KBM-7 (cell line): ENCODE results near the gene CDC34.

Experiments
- DNase-seq: peaks from one replicate; pipeline ENCODE4 v3.0.0-alpha.2; 2015
- in situ Hi-C: fragments of 300-500 bp; cut with MboI; formaldehyde crosslinking; loops from 2 replicates; pipeline ENCODE4 v1.14.3; 2020; ENCODE audit warnings: low sequenced_read_pairs, low pct_unique_long_range_greater_than_20kb, mixed read lengths

Gene CDC34

GRCh38 chr19:496986-497385 is 34.6 kb upstream of the CDC34 start:
- no peak for DNase-seq
- in situ Hi-C loops = no loop called here

DNA sequence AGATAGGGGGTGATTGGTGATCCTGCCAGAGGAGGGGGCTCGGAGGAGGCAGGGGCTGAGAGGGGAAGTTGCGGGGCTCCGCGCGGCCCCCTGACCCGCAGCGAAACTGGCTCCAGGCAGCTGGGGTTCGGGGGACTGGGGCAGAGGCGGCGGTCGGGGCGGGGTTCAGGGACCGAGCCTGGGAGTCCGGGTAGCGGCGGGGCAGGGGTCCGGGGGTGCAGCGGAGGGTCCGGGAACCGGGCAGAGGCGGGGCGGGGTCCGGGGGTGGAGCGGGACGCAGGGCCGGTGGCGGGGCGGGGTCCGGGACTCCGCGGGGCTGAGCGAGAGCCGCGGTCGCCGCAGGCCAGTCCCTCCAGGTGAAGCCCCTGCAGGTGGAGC is 34.1 kb upstream of the CDC34 start:
- in situ Hi-C loops = no loop called here
- no peak for DNase-seq

- in situ Hi-C loops = no loop called here
- DNase-seq = no peak
Measured at GRCh38 chr19:497869-498510, 33.6 kb upstream of the CDC34 start.

DNA sequence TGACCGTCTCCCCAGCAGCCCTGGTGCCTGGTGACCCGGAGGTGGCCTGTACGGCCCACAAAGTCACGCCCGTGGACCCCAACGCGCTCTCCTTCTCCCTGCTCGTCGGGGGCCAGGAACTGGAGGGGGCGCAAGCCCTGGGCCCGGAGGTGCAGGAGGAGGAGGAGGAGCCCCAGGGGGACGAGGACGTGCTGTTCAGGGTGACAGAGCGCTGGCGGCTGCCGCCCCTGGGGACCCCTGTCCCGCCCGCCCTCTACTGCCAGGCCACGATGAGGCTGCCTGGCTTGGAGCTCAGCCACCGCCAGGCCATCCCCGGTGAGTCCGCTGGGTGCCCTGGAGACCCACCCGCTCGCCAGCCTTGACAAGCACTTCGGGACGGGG is 33.1 kb upstream of the CDC34 start:
- no peak for DNase-seq
- in situ Hi-C loops = no loop called here

DNA sequence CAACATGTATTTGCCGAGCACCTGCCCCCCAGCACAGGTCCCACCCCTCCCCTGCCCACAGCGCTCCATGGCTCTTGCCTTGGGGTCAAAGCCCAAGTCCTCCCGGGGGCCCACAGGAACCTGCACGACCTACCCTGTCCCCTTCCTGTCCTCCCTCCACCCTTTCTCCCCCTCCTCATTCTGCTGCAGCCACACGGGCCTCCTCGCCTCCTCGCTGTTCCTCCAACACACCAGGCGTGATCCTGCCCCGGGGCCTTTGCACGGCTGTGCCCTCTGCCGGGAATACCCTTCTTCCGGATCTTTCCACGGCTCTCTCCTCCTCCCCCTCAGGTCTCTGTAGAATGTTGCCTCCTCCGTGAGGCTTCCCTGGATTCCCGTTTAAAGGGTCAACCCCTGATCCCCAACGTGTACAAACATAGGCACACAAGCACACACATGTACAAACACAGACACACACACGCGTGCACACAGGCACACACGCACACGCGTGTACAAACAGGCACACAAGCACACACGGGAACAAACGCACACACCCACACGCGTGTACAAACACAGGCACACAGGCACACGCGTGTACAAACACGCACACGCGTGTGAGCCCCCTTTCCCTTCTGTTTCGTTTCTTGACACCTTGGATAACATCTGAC is 32.5 kb upstream of the CDC34 start:
- in situ Hi-C loops = no loop called here
- DNase-seq = no peak

- no peak for DNase-seq
- in situ Hi-C loops = no loop called here
Measured at GRCh38 chr19:501646-502045, 29.9 kb upstream of the CDC34 start.

DNA sequence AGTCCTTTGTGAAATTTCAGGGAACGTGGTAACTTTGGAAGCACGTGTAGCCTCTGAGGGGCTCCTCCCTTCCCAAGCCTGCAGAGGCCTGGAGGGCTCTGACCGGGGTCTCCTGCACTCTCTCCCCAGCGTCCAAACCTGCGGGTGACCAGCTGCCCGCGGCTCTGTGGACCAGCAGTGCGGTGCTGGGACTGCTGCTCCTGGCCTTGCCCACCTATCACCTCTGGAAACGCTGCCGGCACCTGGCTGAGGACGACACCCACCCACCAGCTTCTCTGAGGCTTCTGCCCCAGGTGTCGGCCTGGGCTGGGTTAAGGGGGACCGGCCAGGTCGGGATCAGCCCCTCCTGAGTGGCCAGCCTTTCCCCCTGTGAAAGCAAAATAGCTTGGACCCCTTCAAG is 26.9 kb upstream of the CDC34 start:
- in situ Hi-C loops = no loop called here
- no peak for DNase-seq

DNA sequence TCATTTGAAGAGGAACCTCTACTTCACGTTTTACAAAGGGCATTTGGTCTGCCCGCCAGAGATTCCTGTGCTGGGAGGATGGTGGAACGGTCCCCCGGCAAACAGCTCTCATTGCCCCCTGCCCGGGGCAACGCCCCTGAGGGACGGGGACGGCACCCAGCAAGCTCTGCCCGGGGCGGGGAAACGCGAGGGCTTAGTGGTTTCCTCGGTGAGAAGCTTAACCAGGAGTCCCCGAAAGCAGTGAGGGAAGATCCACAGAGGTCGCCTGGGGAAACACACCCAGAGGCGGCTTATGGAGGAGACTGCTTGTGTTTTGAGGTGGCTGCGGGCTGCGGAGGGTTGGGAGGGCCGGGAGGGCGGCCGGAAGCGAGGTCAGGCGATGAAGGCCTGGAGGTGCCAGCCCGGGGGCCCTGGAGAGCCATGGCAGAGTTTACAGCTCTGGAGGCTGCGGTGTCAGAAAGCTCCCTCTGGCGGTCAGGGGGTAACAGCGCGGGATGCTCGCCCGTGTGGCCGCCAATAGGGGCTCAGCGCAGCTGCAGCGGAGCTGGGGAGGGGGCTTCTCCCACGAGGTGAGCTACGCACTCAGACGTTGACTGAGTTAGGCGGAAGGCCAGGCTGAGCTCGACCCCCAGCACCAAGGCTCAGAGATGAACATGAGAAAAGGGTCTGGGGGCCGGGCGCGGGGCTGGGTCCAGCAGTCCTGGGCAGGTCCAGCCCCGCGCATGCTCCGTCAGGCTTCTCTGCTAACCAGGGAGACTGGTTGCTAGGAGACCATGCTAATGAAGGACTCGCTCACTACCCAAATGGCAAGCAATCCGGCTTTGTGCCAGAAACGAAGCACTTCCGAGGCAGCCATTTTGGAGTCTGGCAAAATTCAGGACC is 24.9 kb upstream of the CDC34 start:
- in situ Hi-C loops = no loop called here
- DNase-seq = peak; percentile 97

DNA sequence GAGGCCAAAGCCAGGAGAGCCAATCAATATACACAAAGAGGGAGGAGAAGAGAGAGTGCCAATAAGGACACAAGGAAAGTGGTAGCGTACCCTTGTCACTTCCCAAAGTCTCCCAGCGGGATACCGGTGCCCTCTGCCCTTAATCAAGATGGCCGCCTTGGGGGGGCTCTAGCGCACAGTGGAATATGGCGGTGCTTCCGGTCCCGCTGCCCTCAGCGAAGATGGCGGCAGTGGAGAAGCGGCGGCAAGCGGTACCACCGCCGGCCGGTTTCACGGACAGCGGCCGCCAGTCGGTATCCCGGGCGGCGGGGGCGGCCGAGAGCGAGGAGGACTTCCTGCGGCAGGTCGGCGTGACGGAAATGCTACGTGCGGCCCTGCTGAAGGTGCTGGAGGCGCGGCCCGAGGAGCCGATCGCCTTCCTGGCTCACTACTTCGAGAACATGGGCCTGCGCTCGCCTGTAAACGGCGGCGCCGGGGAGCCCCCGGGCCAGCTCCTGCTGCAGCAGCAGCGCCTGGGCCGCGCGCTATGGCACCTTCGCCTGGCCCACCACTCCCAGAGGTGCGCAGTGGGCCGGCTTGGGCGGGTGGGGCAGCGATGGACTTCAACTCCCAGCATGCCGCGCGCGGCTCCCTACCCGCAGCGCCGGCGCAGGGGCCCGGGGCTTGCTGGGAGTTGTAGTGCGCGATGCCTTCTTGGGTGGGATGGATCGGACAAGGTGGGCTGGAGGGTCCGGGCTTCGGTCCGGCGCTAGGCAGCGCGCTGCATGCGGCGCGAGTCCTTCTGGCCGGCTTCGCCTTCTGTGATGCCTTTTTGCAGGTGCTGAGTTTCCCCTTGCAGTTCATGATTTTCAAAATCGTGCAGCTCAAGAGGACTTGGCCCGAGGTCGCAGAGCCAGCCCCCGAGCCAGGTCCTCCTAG is 24.0 kb upstream of the CDC34 start, which contains the start of gene TPGS1:
Gene TPGS1 (plus strand): TSS at position 212 of the 918 bp plus-strand sequence. CDS start 10 bp downstream, at position 222.
- in situ Hi-C loops = no loop called here
- peak; percentile 99 for DNase-seq

DNA sequence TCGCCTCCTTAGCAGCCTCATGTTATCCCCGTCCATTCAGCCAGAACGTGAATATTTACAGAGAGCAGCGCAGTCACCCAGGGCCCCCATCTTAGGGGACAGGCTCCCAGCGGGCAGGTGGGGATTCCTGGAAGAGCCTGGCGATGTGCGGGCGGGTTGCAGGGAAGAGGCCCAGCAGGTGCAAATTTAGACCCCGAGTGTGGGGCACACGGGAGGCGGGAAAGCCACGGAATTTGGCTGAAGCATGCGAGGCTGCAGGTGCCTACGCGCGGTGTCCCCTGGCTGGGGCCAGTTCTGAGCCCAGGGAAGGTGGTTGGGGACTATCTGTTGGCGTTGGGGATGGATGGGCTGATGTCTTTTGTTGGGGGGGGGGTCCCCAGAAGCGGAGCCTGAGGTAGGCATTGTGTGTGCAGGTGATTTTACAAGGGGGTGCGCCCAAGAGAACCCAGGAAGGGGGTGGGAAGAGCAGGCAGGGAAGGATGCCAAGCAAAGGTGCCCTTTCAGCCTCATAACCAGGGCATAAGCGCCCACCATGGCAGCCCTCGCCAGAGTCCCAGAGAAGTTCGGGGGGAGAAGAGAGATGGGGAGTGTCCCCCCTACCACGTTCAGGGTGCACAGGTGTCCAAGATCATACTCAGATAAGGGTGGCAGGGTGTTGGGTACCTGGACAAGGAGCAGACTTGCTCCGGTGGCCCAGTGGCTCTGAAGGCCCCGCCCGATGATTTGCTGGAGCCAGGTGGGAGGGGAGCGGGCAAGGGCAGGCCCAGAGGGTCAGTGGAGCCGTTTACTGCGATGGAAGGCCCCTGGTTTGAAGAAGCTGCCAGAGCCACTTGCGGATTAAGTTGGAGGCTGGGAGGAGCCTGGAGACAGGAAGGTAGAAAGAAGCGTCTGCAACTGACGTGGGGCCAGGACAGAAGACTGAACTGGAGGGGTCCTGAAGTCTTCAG is 23.1 kb upstream of the CDC34 start:
- in situ Hi-C loops = no loop called here
- no peak for DNase-seq

GRCh38 chr19:510606-511100 is 20.9 kb upstream of the CDC34 start:
- DNase-seq = peak; percentile 98
- in situ Hi-C loops = no loop called here

DNA sequence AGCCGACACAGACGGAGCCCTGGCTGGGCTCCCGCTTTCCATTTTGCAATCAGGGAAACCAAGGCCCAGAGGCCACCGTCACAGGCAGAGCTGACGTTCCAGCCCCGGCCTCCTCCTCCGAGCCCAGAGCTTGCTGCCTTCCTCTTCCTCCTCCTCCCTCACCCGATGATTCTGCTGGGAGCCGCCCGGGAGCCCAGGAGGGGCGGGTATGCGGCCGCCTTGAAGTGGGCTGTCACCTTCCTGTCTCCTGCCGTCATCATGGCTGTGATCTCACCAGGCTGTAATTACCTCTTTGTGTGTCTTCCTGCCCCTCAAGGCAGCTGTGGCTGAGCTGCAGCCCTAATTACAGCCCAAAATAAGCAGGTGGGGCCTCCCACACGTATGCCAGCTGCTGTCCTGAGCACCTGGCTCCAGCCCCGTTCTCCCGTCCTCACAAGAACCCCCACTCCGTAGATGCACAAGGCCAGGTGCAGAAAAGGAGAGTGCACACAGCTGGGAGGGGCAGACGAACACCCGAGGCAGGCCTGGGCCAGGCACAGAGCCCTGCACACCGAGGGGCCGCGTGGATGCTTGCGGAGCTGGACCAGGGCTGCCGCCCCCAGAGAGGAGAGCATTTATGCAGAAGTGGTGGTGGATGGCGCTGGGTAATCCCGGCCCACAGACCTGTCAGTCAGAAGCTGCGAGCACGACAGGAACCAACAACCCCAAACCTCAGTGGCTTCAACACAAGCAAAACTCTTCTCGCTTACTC is 20.3 kb upstream of the CDC34 start:
- in situ Hi-C loops = no loop called here
- DNase-seq = peak; percentile 90

DNA sequence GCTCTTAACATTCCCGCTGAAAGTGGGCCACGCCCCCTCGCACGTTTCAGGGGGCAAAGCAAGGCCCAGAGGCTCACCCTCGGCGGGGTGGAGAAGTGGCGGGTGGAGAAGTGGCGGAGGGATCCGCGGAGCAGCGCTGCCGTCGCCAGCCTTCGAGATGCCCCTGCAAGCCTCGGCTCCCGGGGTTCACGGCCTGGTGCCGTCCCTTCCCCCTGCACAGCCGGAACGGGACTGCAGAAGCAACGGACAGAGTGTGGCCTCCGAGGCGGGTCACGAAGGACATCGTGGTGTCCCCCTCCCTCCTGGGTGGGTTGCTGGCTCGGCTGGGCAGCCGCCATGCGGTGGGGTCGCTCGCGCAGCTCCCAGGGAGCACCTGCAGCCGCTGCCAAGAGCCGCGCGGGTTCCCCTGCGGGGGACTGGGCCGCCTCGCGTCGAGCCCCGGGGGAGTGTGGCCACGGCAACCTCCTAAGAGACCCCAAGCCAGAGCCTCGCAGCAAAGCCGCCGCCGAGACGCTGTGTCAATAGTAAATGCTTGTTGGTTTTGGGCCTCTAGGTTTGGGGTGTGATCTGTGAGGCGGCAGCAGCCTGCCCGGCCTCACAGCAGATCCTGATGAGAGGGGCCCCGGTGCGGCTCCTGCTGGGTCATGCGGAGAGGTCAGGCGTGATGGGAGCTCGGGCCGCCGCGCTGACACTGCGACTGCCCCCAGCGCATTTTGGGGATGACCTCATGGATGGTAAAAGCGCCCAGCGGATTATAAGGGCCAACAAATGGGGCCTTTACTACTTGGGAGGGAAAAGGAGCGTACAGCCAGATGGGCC is 18.8 kb upstream of the CDC34 start:
- in situ Hi-C loops = no loop called here
- DNase-seq = no peak

DNA sequence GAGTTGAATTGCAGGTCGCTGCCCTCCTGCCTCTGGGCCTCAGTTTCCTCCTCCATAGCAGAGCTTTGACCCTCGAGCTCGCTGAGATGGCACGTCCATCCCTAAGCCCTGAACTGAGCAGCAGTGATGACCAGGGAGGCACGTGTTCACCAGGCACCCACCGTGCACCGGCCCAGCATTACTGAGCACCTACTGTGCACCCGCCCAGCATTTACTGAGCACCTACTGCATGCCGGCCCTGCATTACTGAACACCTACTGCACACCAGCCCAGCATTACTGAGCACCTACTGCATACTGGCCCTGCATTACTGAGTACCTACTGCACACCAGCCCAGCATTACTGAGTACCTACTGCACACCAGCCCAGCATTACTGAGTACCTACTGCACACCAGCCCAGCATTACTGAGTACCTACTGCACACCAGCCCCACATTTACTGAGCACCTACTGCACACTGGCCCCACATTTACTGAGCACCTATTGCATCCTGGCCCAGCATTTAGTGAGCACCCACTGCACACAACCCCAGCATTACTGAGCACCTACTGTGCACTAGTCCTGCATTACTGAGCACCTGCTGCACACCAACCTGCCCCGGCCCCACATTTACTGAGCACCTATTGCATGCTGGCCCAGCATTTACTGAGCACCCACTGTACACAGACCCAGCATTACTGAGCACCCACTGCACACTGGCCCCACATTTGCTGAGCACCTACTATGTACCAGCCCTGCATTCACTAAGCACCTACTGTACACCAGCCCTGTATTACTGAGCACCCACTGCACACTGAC is 18.0 kb upstream of the CDC34 start:
- in situ Hi-C loops = no loop called here
- DNase-seq = no peak

DNA sequence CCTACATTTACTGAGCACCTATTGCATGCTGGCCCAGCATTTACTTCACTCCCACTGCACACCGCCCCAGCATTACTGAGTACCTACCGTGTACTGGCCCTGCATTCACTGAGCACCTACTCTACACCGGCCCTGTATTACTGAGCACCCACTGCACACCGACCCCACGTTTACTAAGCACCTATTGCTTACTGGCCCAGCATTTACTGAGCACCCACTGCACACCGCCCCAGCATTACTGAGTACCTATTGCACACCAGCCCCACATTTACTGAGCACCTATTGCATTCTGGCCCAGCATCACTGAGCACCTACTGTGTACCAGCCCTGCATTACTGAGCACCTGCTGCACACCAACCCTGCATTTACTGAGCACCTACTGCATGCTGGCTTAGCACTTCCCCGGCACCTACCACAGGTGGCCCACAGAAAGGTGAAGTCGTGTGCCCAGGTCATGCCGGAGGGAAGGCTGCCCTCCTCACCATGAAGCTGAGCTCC is 17.3 kb upstream of the CDC34 start:
- no peak for DNase-seq
- in situ Hi-C loops = no loop called here
